Lung (tissue), 12 donors: ENCODE results near the gene IL17RD. TPM values are rescaled to one million over a fixed set of nuclear protein-coding genes. Genes with fewer than 3 reads are reported as not detected.
A peak's percentile ranks its signal among the peaks of the same experiment; 100 is the strongest.

ENCODE experiments used
- ATAC-seq: fragments of 200-7000 bp; cut with Tn5 transposase; one replicate; pipeline ENCODE4 v1.9.1; 2020; ENCODE audit warnings: moderate number of reproducible peaks; ENCODE audit not compliant: insufficient read depth, low FRiP score
- DNase-seq, 3 donors: peaks; one replicate each; pipeline ENCODE4 v3.0.0-alpha.2; 2013 to 2017
- H3K27ac ChIP-seq, 2 donors: one replicate each; pipeline ENCODE4 v1.5.1; 2013; ENCODE audit warnings: mild to moderate bottlenecking in 2 of 2, moderate library complexity in 2 of 2, control low read depth in 1 of 2, inconsistent platforms in 1 of 2, low read depth in 1 of 2, low read length in 1 of 2
- H3K27me3 ChIP-seq, 3 donors: one replicate each; pipeline ENCODE4 v1.5.1; 2013; ENCODE audit warnings: low read length in 2 of 3; ENCODE audit not compliant: control insufficient read depth in 3 of 3, insufficient read depth in 3 of 3
- H3K36me3 ChIP-seq, 4 donors: one replicate each; pipeline ENCODE4 v1.5.1; 2013; ENCODE audit warnings: low read length in 4 of 4, mild to moderate bottlenecking in 1 of 4, moderate library complexity in 1 of 4; ENCODE audit not compliant: control insufficient read depth in 4 of 4, insufficient read depth in 4 of 4
- H3K4me1 ChIP-seq, 5 donors: one replicate each; pipeline ENCODE4 v1.5.1; 2013; ENCODE audit warnings: low read length in 5 of 5, mild to moderate bottlenecking in 2 of 5, moderate library complexity in 1 of 5; ENCODE audit not compliant: control insufficient read depth in 5 of 5, insufficient read depth in 5 of 5
- H3K4me3 ChIP-seq: one replicate; pipeline ENCODE4 v1.5.1; 2013; ENCODE audit warnings: mild to moderate bottlenecking, control low read depth, moderate library complexity
- H3K9ac ChIP-seq, 2 donors: one replicate each; pipeline ENCODE4 v1.5.1; 2013; ENCODE audit warnings: low read length in 2 of 2, control low read depth in 1 of 2; ENCODE audit not compliant: insufficient read depth in 1 of 2
- H3K9me3 ChIP-seq, 4 donors: one replicate each; pipeline ENCODE4 v1.5.1; 2013; ENCODE audit warnings: low read length in 3 of 4, mild to moderate bottlenecking in 1 of 4, moderate library complexity in 1 of 4; ENCODE audit not compliant: control insufficient read depth in 4 of 4, insufficient read depth in 3 of 4
- CTCF ChIP-seq: IDR thresholded peaks from 2 replicates; pipeline ENCODE4 v1.5.1; 2012; ENCODE audit warnings: mild to moderate bottlenecking; ENCODE audit errors: control extremely low read depth, extremely low read depth
- WGBS, 2 donors: extraction: QIAGEN DNeasy Blood & Tissue Kit; methylation state at CpG; one replicate each; pipeline ENCODE4 v1.1.7; 2013; 5-methylcytosine and 5-hydroxymethylcytosine counted together
- polyA plus RNA-seq, 2 donors: library from polyadenylated mRNA; stranded (reverse); fragments of 200-250 nt; gene quantifications; one replicate each; pipeline ENCODE4 v1.2.1, GENCODE V29; 2013
- total RNA-seq, 2 donors: library from RNA; depleted of rRNA in 1 of 2; stranded (reverse); fragments of >200 nt in 1 of 2; gene quantifications; one replicate each; pipeline ENCODE4 v1.2.1, GENCODE V29; 2014 to 2021
- donor health status: control.
- donor health status: control.
- donor health status: Bipolar disorder and iron deficiency.
- donor health status: healthy.
- donor health status: DM: yes; HTN: yes; CAD: no.

IL17RD gene
- total and polyA plus RNA-seq, 4 donors, result 0.22 to 4.8 (median 1.1) TPM

DNA sequence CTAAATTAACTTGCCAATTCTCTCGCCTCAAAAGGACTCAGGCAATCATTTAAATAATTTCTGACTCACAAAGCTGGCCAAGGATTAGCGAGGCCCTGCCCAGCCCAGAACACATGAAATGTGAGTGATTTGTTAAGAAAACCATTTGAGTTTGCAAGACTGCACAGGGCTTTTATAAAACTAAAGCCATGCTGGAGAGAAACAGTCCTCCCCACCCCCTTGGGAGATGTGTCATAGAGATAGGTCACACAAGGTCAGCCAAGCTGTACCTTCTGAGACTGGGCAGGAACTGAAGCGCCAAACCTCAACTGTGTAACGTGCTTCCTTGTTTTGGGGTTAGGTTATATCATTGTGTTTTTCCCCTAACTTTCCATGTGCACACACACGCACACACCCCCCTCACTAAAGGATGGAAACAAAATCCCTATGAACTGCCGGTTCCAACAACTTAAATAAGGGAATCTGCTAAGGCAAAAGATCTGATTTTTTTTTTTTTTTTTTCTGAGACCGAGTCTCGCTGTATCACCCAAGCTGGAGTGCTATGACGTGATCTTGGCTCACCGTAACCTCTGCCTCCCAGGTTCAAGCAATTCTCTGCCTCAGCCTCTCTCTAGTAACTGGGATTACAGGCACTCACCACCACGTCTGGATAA lies 96.6 kb downstream of the IL17RD start:
- Histone ChIP-seq H3K9me3 (no peaks in the 10 kb centered on the region), H3K27me3 (no peaks in the 10 kb centered on the region), H3K4me1 (no peaks in the 10 kb centered on the region), H3K9ac (no peak overlapping the region), H3K27ac (peak overlapping the region in 1 of 2 donors; percentile 43), H3K4me3 (no peak overlapping the region), H3K36me3 (no peaks in the 10 kb centered on the region)
- ATAC-seq (peak; percentile 59), DNase-seq (no peak)
- TF ChIP-seq CTCF, result no peak
- WGBS, 2 donors, result 56 to 62% methylated on average over 11 of the region's 11 CpGs

- no peak for TF ChIP-seq CTCF
- Histone ChIP-seq H3K27me3 (no peaks in the 10 kb centered on the region), H3K9ac (no peak overlapping the region), H3K4me1 (peaks cover 0 to 3% (median 0%) of the 10 kb centered on the region in 5 donors), H3K9me3 (no peaks in the 10 kb centered on the region), H3K4me3 (no peak overlapping the region), H3K27ac (no peak overlapping the region), H3K36me3 (no peaks in the 10 kb centered on the region)
- ATAC-seq, result no peak
- 95 to 97% methylated on average over 6 of the region's 6 CpGs for WGBS, 2 donors
- DNase-seq, result no peak
These were observed 98.7 kb downstream of the IL17RD start for GRCh38 chr3:57066471-57066870.

DNA sequence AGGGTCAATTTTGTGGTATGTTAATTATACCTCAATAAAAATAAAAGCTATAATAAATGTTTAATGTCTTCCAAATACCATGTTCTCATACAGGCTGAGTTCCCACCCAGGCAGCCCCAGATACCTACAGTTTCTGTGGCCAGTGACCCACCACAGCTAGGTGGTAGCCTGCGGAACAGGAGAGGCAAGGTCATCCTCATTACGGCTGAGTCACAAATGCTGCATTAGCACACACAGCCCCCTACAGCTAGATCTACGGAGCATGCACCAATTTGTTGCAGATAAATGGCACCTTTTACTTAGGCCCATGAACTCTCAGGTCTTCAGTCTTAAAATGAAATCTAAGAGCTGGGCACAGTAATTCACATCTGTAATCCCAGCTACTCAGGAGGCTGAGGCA lies 99.6 kb downstream of the IL17RD start:
- no peaks in the 10 kb centered on the region for H3K36me3 ChIP-seq
- H3K27me3 ChIP-seq, result no peaks in the 10 kb centered on the region
- no peak overlapping the region for H3K4me3 ChIP-seq
- no peak for TF ChIP-seq CTCF
- no peak overlapping the region for H3K27ac ChIP-seq
- ATAC-seq, result no peak
- H3K4me1 ChIP-seq, result peaks cover 0 to 3% (median 0%) of the 10 kb centered on the region in 5 donors
- WGBS, 2 donors, result 91 to 96% methylated on average over 3 of the region's 3 CpGs
- DNase-seq, result no peak
- H3K9ac ChIP-seq, result no peak overlapping the region
- no peaks in the 10 kb centered on the region for H3K9me3 ChIP-seq

GRCh38 chr3:57064572-57064971 lies 100.6 kb downstream of the IL17RD start:
- no peak overlapping the region for H3K4me3 ChIP-seq
- WGBS, 2 donors, result 48 to 71% methylated on average over 2 of the region's 2 CpGs
- no peak overlapping the region for H3K27ac ChIP-seq
- H3K9ac ChIP-seq, result no peak overlapping the region
- DNase-seq (peak in 1 of 3 donors; percentile 11), ATAC-seq (no peak)
- H3K36me3 ChIP-seq, result no peaks in the 10 kb centered on the region
- no peaks in the 10 kb centered on the region for H3K27me3 ChIP-seq
- no peaks in the 10 kb centered on the region for H3K9me3 ChIP-seq
- no peak for TF ChIP-seq CTCF
- H3K4me1 ChIP-seq, result peaks cover 0 to 4% (median 0%) of the 10 kb centered on the region in 5 donors
